GM12891 (cell line): ENCODE results near the gene TP53I3.
A peak's percentile ranks its signal among the peaks of the same experiment; 100 is the strongest.
"Not testable (repeated sequence)": the region's sequence is repeated elsewhere in the genome, so short reads cannot be mapped to it uniquely, and the experiment has no call there.

Experiments used
- DNase-seq: peaks from one replicate; pipeline ENCODE4 v3.0.0; 2011; ENCODE audit warnings: low spot score; ENCODE audit not compliant: insufficient read length
- FAIRE-seq: peaks from 2 replicates; lab custom pipeline; 2011; peaks lifted over from hg19 to GRCh38; lab: Jason Lieb, UNC
- PAX5 ChIP-seq: IDR thresholded peaks from 2 replicates; pipeline ENCODE4 v1.6.1; 2011; ENCODE audit warnings: low read length, moderate library complexity, mild to moderate bottlenecking; ENCODE audit not compliant: insufficient read depth, severe bottlenecking
- POLR2A ChIP-seq: IDR thresholded peaks from 2 replicates; pipeline ENCODE4 v1.6.1; 2011; ENCODE audit warnings: low read depth, low read length, control low read depth
- POLR2AphosphoS5 ChIP-seq: IDR thresholded peaks from 2 replicates; pipeline ENCODE4 v1.6.1; 2011; ENCODE audit warnings: low read depth, low read length, control low read depth
- POU2F2 ChIP-seq: IDR thresholded peaks from 2 replicates; pipeline ENCODE4 v1.6.1; 2011; ENCODE audit warnings: low read depth, mild to moderate bottlenecking, control low read depth, low read length, moderate library complexity
- SPI1 ChIP-seq: IDR thresholded peaks from 2 replicates; pipeline ENCODE4 v1.6.1; 2011; ENCODE audit warnings: low read depth, low read length, control low read depth
- TAF1 ChIP-seq: IDR thresholded peaks from 2 replicates; pipeline ENCODE4 v1.6.1; 2011; ENCODE audit warnings: low read depth, low read length, control low read depth

The TP53I3 gene

DNA sequence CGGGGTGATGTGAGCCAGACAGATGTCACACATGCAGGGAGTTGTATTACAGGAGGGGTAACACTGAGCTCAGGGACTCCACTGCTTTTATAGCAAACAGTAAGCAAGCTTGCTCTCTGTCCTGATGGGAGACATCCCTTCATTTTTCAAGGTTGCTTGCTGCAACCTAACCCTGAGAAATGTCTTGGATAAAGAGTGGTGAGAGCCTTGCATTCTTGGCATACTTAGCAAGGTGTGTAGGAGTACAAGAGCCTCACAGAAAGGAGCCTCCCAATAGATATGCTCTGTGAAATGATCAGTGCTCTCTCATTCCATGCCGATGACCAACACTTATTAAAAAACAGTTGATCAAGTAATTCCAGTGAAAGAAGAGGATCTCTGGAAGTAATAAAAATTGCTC, 30.4 kb upstream of the TP53I3 start:
- FAIRE-seq, result no peak
- no peak for DNase-seq
- TF ChIP-seq POU2F2, result no peak
- TF ChIP-seq POLR2AphosphoS5, result no peak
- TF ChIP-seq TAF1, result no peak

DNA sequence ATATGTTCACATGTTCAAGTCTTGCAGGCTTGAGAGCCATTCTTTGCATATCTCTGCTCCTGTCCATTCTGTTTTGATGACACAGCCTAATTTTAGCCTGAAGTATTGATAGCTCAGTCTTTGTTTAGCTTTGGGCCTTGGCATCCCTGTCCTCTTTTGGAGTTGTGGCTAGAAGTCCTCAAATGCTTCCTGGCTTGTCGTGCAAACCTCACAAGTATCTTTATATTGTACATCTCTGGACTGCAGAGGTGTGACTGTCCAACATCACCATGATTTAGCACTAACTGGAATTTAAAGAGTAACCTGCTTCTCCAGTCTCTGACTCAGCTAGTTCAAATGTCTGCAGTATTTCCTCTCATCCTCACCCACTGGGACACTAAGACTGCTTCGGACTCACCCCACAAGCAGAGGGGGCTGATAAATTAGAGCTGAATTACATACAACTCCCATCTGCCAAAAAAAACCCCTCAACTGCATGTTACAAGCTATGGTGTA, 26.8 kb upstream of the TP53I3 start:
- TF ChIP-seq POU2F2 (no peak), TAF1 (no peak), PAX5 (no peak), SPI1 (no peak)
- FAIRE-seq (no peak), DNase-seq (no peak)

DNA sequence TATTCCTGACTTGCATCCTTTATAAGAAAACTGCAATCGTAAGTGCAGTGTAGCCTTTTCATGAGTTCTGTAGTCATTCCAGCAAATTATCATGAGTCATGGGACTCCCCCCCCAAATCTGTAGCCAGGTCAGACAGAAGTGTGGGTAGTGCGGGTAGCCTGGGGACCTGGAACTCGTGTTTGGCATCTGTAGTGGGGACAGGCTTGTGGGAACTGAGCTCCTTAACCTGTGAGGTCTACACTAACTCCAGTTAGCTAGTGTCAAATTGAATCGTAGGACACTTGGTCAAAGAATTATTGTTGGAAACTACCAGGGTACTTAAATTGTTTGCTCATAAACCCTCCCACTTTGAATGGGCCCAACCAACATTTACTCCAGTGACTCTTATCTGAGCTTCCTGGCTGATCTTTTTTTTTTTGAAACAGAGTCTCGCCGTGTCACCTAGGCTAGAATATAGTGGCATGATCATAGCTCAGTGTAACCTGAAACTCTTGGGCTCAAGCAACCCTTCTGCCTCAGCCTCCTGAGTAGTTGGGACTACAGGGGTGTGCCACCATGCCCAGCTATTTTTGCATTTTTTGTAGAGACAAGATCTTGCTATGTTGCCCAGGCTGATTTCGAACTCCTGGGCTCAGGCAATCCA, 26.1 kb upstream of the TP53I3 start:
- TF ChIP-seq TAF1 (no peak), SPI1 (no peak), POU2F2 (no peak), PAX5 (no peak), POLR2AphosphoS5 (no peak), POLR2A (no peak)
- no peak for FAIRE-seq
- DNase-seq, result no peak

DNA sequence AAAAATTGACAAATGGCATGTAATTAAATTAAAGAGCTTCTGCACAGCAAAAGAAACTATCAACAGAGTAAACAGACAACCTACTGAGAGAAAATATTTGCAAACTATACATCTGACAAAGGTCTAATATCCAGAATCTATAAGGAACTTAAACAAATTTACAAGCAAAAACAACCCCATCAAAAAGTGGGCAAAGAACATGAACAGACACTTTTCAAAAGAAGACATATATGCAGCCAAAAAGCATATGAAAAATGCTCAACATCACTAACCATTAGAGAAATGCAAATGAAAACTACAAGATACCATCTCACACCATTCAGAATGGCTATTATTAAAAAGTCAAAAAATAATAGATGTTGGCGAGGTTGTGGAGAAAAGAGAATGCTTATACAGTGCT, 24.8 kb upstream of the TP53I3 start:
- not testable (repeated sequence) for FAIRE-seq

DNA sequence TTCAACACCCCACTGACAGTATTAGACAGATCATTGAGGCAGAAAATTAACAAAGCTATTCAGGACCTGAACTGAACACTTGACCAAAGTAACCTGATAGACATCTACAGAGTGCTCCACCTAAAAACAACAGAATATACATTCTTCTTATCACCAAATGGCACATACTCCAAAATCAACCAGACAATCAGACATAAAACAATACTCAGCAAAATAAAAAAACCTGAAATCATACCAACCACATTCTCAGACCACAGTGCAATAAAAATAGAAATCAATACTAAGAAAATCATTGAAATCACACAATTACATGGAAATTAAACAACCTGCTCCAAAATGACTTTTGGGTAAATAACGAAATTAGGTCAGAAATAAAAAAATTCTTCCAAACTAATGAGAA, 22.7 kb upstream of the TP53I3 start:
- FAIRE-seq (no peak), DNase-seq (no peak)
- no peak for TF ChIP-seq SPI1
- TF ChIP-seq POLR2AphosphoS5, result no peak
- no peak for TF ChIP-seq POU2F2
- TF ChIP-seq PAX5, result no peak
- TF ChIP-seq TAF1, result no peak
- no peak for TF ChIP-seq POLR2A

More for the DNA sequence above, 24.8 kb upstream of the TP53I3 start:
- DNase-seq, result not testable (repeated sequence)

DNA sequence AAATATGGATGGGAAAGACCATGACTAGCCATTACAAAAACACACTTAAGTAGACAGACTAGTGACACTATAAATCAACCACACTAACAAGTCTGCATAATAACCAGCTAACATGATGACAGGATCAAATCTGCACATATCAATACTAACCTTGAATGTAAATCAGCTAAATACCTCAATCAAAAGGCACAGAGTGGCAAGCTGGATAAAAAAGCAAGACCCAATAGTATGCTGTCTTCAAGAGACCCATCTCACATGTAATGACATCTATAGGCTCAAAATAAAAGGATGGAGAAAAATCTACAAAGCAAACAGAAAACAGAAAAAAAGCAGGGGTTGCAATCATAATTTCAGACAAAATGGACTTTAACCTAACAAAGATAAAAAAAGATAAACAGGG, 22.2 kb upstream of the TP53I3 start:
- no peak for TF ChIP-seq SPI1
- TF ChIP-seq PAX5, result no peak
- no peak for TF ChIP-seq POLR2A
- TF ChIP-seq POLR2AphosphoS5, result no peak

DNA sequence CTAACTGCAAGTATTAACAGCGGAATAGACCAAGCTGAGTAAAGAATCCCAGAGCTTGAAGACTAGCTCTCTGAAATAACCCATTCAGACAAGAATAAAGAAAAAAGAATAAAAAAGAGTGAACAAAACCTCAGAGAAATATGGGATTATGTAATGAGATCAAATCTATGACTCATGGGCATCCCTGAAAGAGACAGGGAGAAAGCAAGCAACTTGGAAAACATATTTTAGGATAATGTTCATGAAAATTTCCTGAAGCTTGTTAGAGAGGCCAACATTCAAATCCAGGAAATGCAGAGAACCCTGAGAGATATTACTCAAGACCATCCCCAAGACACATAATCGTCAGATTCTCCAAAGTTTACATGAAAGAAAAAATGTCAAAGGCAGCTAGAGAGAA, 21.2 kb upstream of the TP53I3 start:
- no peak for DNase-seq
- TF ChIP-seq POU2F2, result no peak
- TF ChIP-seq SPI1, result no peak
- no peak for TF ChIP-seq TAF1
- FAIRE-seq, result no peak

More for the DNA sequence above, 22.2 kb upstream of the TP53I3 start:
- FAIRE-seq (no peak), DNase-seq (no peak)

DNA sequence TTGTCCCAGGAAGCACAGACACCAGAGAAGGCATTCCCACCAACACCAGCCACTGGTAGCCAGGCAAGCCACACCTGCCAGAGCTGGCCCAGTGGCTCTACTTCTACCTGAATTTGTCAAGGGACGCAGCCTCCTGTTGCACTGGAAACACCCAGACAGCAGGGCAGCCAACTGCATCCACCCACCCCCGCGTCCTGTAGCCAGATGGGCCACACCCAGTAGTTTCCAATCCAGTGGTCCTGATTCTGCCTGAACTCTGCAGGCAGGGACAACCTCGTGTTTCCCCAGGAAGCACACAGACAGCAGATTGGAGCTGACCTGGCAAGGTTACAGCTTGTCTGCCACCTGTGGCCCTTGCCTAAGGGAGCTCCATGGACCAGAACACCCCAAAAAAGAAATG, 20.3 kb upstream of the TP53I3 start:
- DNase-seq, result no peak
- FAIRE-seq, result peak; percentile 69
- no peak for TF ChIP-seq POLR2A
- no peak for TF ChIP-seq TAF1
- no peak for TF ChIP-seq POLR2AphosphoS5
- TF ChIP-seq PAX5, result peak; percentile 46
- TF ChIP-seq SPI1, result no peak

DNA sequence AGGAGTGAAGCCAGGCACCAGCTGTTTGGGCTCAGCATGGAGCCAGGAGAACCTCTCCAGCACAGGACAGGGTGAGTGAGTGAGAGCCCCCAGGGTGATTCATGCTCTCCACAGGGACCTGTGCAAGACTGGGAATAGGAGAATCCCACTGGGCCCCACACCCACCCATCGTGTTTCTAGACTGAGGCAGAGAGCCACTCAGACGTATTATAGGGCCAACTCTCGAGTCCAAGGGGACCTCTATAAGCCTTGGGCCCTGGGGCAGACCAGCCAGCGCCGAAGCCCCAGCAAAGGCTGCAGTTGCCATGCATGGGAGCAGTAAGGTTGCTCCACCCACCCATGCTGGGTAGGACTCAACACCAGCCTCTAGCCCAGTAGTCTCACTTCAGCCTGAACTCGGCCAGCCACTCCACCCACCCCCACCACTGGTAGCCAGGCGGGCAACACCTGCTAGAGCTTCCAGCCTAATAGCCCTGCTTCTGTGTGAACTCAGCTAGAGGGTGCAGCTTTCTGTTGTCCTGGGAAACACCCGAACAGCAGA, 19.5 kb upstream of the TP53I3 start:
- DNase-seq, result no peak
- FAIRE-seq, result no peak

DNA sequence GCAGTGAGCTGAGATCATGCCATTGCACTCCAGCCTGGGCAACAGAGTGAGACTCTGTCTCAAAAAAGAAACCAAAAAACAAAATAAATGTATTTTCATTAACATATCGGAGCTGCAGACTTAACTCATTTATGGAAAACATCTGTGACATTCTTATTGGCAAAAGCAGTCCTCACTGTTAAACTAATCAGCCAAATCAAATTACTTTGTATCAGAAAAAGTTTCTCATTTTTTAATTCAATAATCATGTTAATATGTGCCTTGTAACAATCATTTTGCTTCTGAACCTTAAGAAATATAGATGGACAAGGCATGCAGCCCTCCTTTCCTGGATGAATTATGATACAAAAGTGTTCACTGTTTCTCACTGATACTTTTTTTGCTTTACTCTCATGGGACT, 18.0 kb upstream of the TP53I3 start:
- TF ChIP-seq PAX5 (no peak), POLR2A (no peak), POLR2AphosphoS5 (no peak), TAF1 (no peak), SPI1 (no peak), POU2F2 (no peak)

More for the DNA sequence above, 19.5 kb upstream of the TP53I3 start:
- no peak for TF ChIP-seq POU2F2

DNA sequence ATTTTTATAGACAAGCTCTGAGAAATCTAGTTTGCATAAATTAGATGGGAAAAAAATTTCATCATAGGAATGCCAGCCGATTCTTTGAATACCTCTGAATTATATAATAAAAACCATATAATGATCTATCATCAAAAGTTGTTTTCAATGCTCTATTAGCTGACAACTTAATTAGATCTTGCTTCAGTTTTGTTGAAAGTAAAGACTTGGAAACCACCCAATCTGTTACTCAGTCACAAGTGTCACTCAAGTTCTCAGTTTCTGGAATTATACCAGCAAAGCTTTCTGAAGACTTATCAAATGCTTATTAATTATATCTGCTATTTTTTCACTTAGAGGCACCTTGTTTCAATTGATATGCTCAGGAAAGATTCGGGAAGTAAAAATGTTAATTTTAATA, 17.4 kb upstream of the TP53I3 start:
- DNase-seq (no peak), FAIRE-seq (no peak)
- no peak for TF ChIP-seq POLR2A
- no peak for TF ChIP-seq SPI1
- TF ChIP-seq POLR2AphosphoS5, result no peak
- no peak for TF ChIP-seq POU2F2
- no peak for TF ChIP-seq PAX5
- TF ChIP-seq TAF1, result no peak

More for the DNA sequence above, 18.0 kb upstream of the TP53I3 start:
- FAIRE-seq, result no peak
- no peak for DNase-seq

DNA sequence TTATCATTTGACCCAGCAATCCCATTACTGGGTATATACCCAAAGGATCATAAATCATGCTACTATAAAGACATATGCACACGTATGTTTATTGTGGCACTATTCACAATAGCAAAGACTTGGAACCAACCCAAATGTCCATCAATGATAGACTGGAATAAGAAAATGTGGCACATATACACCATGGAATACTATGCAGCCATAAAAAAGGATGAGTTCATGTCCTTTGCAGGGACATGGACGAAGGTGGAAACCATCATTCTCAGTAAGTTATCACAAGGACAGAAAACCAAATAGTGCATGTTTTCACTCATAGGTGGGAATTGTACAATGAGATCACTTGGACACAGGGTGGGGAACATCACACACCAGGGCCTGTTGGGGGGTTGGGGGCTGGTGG, 16.1 kb upstream of the TP53I3 start:
- FAIRE-seq, DNase-seq: not testable (repeated sequence)

DNA sequence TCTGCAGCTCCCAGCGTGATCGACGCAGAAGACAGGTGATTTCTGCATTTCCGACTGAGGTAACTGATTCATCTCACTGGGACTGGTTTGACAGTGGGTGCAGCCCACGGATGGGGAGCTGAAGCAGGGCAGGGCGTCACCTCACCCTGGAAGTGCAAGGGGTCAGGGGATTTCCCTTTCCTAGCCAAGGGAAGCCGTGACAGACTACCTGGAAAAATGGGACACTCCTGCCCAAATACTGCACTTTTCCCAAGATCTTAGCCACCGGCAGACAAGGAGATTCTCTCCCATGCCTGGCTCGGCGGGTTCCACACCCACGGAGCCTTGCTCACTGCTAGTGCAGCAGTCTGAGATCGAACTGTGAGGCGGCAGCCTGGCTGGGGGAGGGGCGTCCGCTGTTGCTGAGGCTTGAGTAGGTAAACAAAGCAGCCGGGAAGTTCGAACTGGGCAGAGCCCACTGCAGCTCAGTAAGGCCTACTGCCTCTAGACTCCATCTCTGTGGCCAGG, 10.6 kb upstream of the TP53I3 start:
- DNase-seq, FAIRE-seq: not testable (repeated sequence)

DNA sequence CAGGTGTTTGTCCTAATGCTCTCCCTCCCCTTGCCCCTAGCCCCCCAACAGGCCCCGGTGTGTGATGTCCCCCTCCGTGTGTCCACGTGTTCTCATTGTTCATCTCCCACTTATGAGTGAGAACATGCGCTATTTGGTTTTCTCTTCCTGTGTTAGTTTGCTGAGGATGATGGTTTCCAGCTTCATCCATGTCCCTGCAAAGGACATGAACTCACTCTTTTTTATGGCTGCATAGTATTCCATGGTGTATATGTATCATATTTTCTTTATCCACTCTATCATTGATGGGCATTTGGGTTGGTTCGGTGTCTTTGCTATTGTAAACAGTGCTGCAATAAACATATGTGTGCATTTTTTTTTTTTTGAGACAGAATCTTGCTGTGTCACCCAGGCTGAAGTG, 8.6 kb upstream of the TP53I3 start:
- FAIRE-seq, DNase-seq: not testable (repeated sequence)
